Measurements from ENCODE around the gene STX3. TPM values are rescaled to one million over a fixed set of nuclear protein-coding genes. Genes with fewer than 3 reads are reported as not detected.

The STX3 gene
- total and polyA plus RNA-seq, 2 of the 4 experiments (the other 2 are of a cell fraction) = 5.0 to 5.4 TPM

GRCh38 chr11:59778122-59778521 lies 22.9 kb downstream of the STX3 start:
- no peak overlapping the region for H3K4me2 ChIP-seq (ENCODE audit: low read depth, low read length)
- no peak overlapping the region for H2BK5ac ChIP-seq (ENCODE audit: low read depth, low read length, poor library complexity, severe bottlenecking)
- H3K4me3 ChIP-seq (ENCODE audit: insufficient read depth, low read depth, low read length) = no peak overlapping the region
- peaks cover 2% of the 10 kb centered on the region; the same call in 1 of the 2 replicates for H3K4me1 ChIP-seq (ENCODE audit: control insufficient read depth, insufficient read depth, low read length)
- no TSS peak for BruUV-seq (replicated peaks)
- no peak overlapping the region for H3K9ac ChIP-seq (ENCODE audit: low read depth, low read length)
- no peaks in the 10 kb centered on the region for H3K27me3 ChIP-seq (ENCODE audit: control insufficient read depth, insufficient read depth, low read length)
- H3K79me1 ChIP-seq (ENCODE audit: low read depth in 1 of 2, low read length in 2 of 2) = no peaks in the 10 kb centered on the region
- no peak overlapping the region for H3K4ac ChIP-seq (ENCODE audit: low read depth, low read length)
- H3K9me1 ChIP-seq (ENCODE audit: insufficient read depth, low read length) = no peaks in the 10 kb centered on the region
- in situ Hi-C loops (cut with MboI; ENCODE audit: low sequenced_read_pairs) = no loop called here
- DNase-seq = no peak
- H3K9me3 ChIP-seq (ENCODE audit: control insufficient read depth, insufficient read depth, low read length) = no peaks in the 10 kb centered on the region
- H4K8ac ChIP-seq (ENCODE audit: low read depth in 2 of 2, low read length in 2 of 2) = no peak overlapping the region
- H2BK15ac ChIP-seq (ENCODE audit: low read depth, low read length) = no peak overlapping the region
- H4K91ac ChIP-seq (ENCODE audit: insufficient read depth, low read depth, low read length) = no peak overlapping the region
- WGBS, 2 experiments (ENCODE audit: extremely low coverage in 2 of 2, insufficient read length in 1 of 2) = no CpG with 5 or more reads among the region's 2 CpGs
- no peak overlapping the region for H3K18ac ChIP-seq (ENCODE audit: low read depth, low read length)
- no peak overlapping the region for H2AK5ac ChIP-seq (ENCODE audit: low read depth, low read length)
- intact Hi-C loops (cut with micrococcal nuclease) = no loop called here
- no peak overlapping the region for H3K14ac ChIP-seq (replicated peaks; ENCODE audit: low read depth, low read length)
- H3K36me3 ChIP-seq (ENCODE audit: control insufficient read depth, insufficient read depth, low read length) = no peaks in the 10 kb centered on the region; the same call in 1 of the 2 replicates
- no peak overlapping the region for H3K23ac ChIP-seq (ENCODE audit: low read depth, low read length)
- no peak overlapping the region for H3K27ac ChIP-seq (ENCODE audit: insufficient read depth, low read length)
- ChIA-PET CTCF (interaction anchor here (0.6 to 1.3 kb wide), 3 partner anchors 12 to 240 kb away, joined by 3 read pairs; no protein-coding TSS in a partner anchor), POLR2A (ENCODE audit: unreplicated experiment) (no interaction called here)
- TF ChIP-seq, protein P1, sequence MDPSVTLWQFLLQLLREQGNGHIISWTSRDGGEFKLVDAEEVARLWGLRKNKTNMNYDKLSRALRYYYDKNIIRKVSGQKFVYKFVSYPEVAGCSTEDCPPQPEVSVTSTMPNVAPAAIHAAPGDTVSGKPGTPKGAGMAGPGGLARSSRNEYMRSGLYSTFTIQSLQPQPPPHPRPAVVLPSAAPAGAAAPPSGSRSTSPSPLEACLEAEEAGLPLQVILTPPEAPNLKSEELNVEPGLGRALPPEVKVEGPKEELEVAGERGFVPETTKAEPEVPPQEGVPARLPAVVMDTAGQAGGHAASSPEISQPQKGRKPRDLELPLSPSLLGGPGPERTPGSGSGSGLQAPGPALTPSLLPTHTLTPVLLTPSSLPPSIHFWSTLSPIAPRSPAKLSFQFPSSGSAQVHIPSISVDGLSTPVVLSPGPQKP (IDR thresholded peaks at IDR 0.05; ENCODE audit: borderline replicate concordance, low read depth, low read length) = no peak
- TF ChIP-seq RFX5 (IDR thresholded peaks at IDR 0.05; ENCODE audit: low read depth, low read length) (no peak), POLR2A (IDR thresholded peaks at IDR 0.05; ENCODE audit: low read depth, low read length) (no peak), MXI1 (IDR thresholded peaks at IDR 0.05; ENCODE audit: borderline replicate concordance, low read depth, low read length) (no peak)
- H2BK20ac ChIP-seq (ENCODE audit: low read depth, low read length) = no peak overlapping the region
- H4K5ac ChIP-seq (ENCODE audit: low read depth, low read length) = no peak overlapping the region
- no peak for ATAC-seq (ENCODE audit: low read depth)
- no peaks in the 10 kb centered on the region for H4K20me1 ChIP-seq (ENCODE audit: insufficient read depth, low read length)
- no peak overlapping the region for H2AFZ ChIP-seq (replicated peaks; ENCODE audit: low read length, poor library complexity)
- dilution Hi-C loops (cut with HindIII; ENCODE audit: low sequenced_read_pairs, unreplicated experiment) = no loop called here
- H3K56ac ChIP-seq (ENCODE audit: extremely low read depth, insufficient read depth, low read length) = no peak overlapping the region
- no peak overlapping the region for H2BK120ac ChIP-seq (ENCODE audit: low read depth, low read length)
- no peak overlapping the region for H2AK9ac ChIP-seq (replicated peaks; ENCODE audit: low read depth, low read length, poor library complexity)
